WTC11 (cell line): Measurements from ENCODE around the gene FAM209B. TPM values are rescaled to one million over a fixed set of nuclear protein-coding genes. Genes with fewer than 3 reads are reported as not detected.

Experiments
- ATAC-seq: fragments of 200-7000 bp; cut with Tn5 transposase; 2 replicates; pipeline ENCODE4 v1.10.0; 2021; ENCODE audit warnings: mild to moderate bottlenecking, moderate library complexity
- CTCF ChIA-PET: fragments of 300-600 bp; sonication (Branson Sonifier 250); formaldehyde crosslinking; loops from one replicate; lab custom pipeline; 2021; ENCODE audit warnings: antibody characterized with exemption; lab: Charles Lee
- POLR2A ChIA-PET: fragments of 350-600 bp; sonication (Branson Sonifier 250); formaldehyde crosslinking; loops from one replicate; lab custom pipeline; 2021; ENCODE audit warnings: antibody characterized with exemption; lab: Charles Lee
- DNase-seq: peaks from one replicate; pipeline ENCODE4 v3.0.0; 2021; ENCODE audit warnings: low spot score
- H3K27ac Mint-ChIP-seq: 2 replicates; pipeline ENCODE4 v1.8.0; 2021; ENCODE audit warnings: mixed read lengths
- H3K27me3 Mint-ChIP-seq: 2 replicates; pipeline ENCODE4 v1.8.0; 2021; ENCODE audit warnings: low read depth, mild to moderate bottlenecking, moderate library complexity, mixed read lengths
- H3K36me3 Mint-ChIP-seq: 2 replicates; pipeline ENCODE4 v1.8.0; 2021; ENCODE audit warnings: mixed read lengths
- H3K4me1 Mint-ChIP-seq: 2 replicates; pipeline ENCODE4 v1.8.0; 2022; ENCODE audit warnings: mixed read lengths
- H3K4me3 Mint-ChIP-seq: 2 replicates; pipeline ENCODE4 v1.8.0; 2021; ENCODE audit warnings: mild to moderate bottlenecking, moderate library complexity, mixed read lengths
- H3K9me3 Mint-ChIP-seq: 2 replicates; pipeline ENCODE4 v1.8.0; 2021; ENCODE audit warnings: mixed read lengths
- CBFB ChIP-seq: sonication (generic); formaldehyde crosslinking; IDR thresholded peaks from 2 replicates; pipeline ENCODE4 v1.8.1; 2022; ENCODE audit warnings: mild to moderate bottlenecking, low read depth, missing genetic modification reagents
- CREM ChIP-seq: sonication (generic); formaldehyde crosslinking; IDR thresholded peaks from 2 replicates; pipeline ENCODE4 v1.8.1; 2022; ENCODE audit warnings: mild to moderate bottlenecking, missing genetic modification reagents, moderate library complexity
- ELF4 ChIP-seq: sonication (generic); formaldehyde crosslinking; IDR thresholded peaks from 2 replicates; pipeline ENCODE4 v1.8.1; 2022; ENCODE audit warnings: low read depth, mild to moderate bottlenecking, moderate library complexity, missing genetic modification reagents
- FOXK1 ChIP-seq: sonication (generic); formaldehyde crosslinking; IDR thresholded peaks from 2 replicates; pipeline ENCODE4 v1.8.0; 2022; ENCODE audit warnings: mild to moderate bottlenecking, moderate library complexity, missing genetic modification reagents
- FOXP1 ChIP-seq: sonication (generic); formaldehyde crosslinking; IDR thresholded peaks from 2 replicates; pipeline ENCODE4 v1.8.0; 2022; ENCODE audit warnings: missing genetic modification reagents, mild to moderate bottlenecking, moderate library complexity, borderline replicate concordance
- GABPB1 ChIP-seq: sonication (generic); formaldehyde crosslinking; IDR thresholded peaks from 2 replicates; pipeline ENCODE4 v1.8.1; 2023; ENCODE audit warnings: mild to moderate bottlenecking, missing genetic modification reagents
- MXD4 ChIP-seq: fragments of 250-450 bp; sonication (Bioruptor Pico); IDR thresholded peaks from 2 replicates; pipeline ENCODE4 v1.8.0; 2021; ENCODE audit warnings: mild to moderate bottlenecking, moderate library complexity, borderline replicate concordance
- NR2C2 ChIP-seq: sonication (generic); formaldehyde crosslinking; IDR thresholded peaks from 2 replicates; pipeline ENCODE4 v1.8.0; 2022; ENCODE audit warnings: mild to moderate bottlenecking, missing genetic modification reagents
- ZNF219 ChIP-seq: sonication (generic); formaldehyde crosslinking; IDR thresholded peaks from 2 replicates; pipeline ENCODE4 v1.8.0; 2023; ENCODE audit warnings: missing genetic modification reagents, mild to moderate bottlenecking, borderline replicate concordance
- ZNF232 ChIP-seq: sonication (generic); formaldehyde crosslinking; IDR thresholded peaks from 2 replicates; pipeline ENCODE4 v1.8.0; 2022; ENCODE audit warnings: mild to moderate bottlenecking, missing genetic modification reagents
- ZNF396 ChIP-seq: fragments of 250-450 bp; sonication (Bioruptor Pico); IDR thresholded peaks from 2 replicates; pipeline ENCODE4 v1.8.0; 2021; ENCODE audit warnings: mild to moderate bottlenecking, moderate library complexity, borderline replicate concordance
- ZNF423 ChIP-seq: fragments of 250-450 bp; sonication (Bioruptor Pico); IDR thresholded peaks from 2 replicates; pipeline ENCODE4 v2.1.2; 2022; ENCODE audit warnings: mild to moderate bottlenecking, moderate library complexity
- total RNA-seq: library from RNA; stranded (reverse); gene quantifications from 3 replicates; pipeline ENCODE4 v1.2.3, GENCODE V29; 2021
- TF ChIP-seq, protein P1 (sequence below): sonication (generic); formaldehyde crosslinking; IDR thresholded peaks from 2 replicates; pipeline ENCODE4 v1.8.0; 2022; ENCODE audit warnings: mild to moderate bottlenecking, missing genetic modification reagents
- TF ChIP-seq, protein P2 (sequence below): sonication (generic); formaldehyde crosslinking; IDR thresholded peaks from 2 replicates; pipeline ENCODE4 v1.8.1; 2023; ENCODE audit warnings: mild to moderate bottlenecking, moderate library complexity, missing genetic modification reagents
- TF ChIP-seq, protein P3 (sequence below): sonication (generic); formaldehyde crosslinking; IDR thresholded peaks from 2 replicates; pipeline ENCODE4 v1.8.0; 2022; ENCODE audit warnings: mild to moderate bottlenecking, missing genetic modification reagents
- TF ChIP-seq, protein P4 (sequence below): sonication (generic); formaldehyde crosslinking; IDR thresholded peaks from 2 replicates; pipeline ENCODE4 v1.8.0; 2023; ENCODE audit warnings: missing genetic modification reagents, mild to moderate bottlenecking, borderline replicate concordance

Gene FAM209B
- total RNA-seq, 1 experiment from 2014 or later, result 0.68 TPM

DNA sequence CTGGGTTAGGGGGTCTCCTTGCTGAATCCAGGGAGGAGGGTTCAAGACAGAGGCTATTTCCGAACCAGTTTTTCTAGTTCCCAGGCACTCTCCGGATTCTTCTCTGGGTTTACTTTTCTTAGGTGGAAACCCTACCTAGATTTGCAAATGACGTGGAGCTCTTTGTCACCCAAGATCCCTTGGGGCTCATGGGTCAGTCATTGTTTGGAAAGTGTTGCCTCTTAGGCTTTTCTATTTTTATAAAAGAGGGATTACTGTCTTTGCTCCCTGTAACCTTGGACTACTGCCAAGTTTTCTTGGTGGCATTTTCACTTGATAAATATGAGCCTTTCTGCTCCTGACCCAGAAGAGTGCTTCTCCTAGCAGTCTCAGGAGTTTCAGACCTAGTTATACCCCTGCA, 33.6 kb downstream of the FAM209B start:
- TF ChIP-seq, protein P1, sequence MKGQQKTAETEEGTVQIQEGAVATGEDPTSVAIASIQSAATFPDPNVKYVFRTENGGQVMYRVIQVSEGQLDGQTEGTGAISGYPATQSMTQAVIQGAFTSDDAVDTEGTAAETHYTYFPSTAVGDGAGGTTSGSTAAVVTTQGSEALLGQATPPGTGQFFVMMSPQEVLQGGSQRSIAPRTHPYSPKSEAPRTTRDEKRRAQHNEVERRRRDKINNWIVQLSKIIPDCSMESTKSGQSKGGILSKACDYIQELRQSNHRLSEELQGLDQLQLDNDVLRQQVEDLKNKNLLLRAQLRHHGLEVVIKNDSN (CRISPR knock-in tag), result no peak
- TF ChIP-seq FOXP1 (CRISPR knock-in tag), result no peak
- H3K36me3 Mint-ChIP-seq, result peaks cover 2% of the 10 kb centered on the region; the same call in 1 of the 2 replicates
- no peak overlapping the region for H3K4me3 Mint-ChIP-seq
- H3K27ac Mint-ChIP-seq, result no peak overlapping the region
- H3K27me3 Mint-ChIP-seq, result no peaks in the 10 kb centered on the region; the same call in 1 of the 2 replicates
- H3K4me1 Mint-ChIP-seq, result peaks cover 8% of the 10 kb centered on the region
- ChIA-PET POLR2A (no interaction called here), CTCF (interaction anchor here (1.2 to 2.8 kb wide), 2 partner anchors 16 to 407 kb away, joined by 4 to 12 read pairs; no protein-coding TSS in a partner anchor)
- no peak for ATAC-seq
- DNase-seq, result no peak
- H3K9me3 Mint-ChIP-seq, result peaks cover 8% of the 10 kb centered on the region; the same call in 1 of the 2 replicates

DNA sequence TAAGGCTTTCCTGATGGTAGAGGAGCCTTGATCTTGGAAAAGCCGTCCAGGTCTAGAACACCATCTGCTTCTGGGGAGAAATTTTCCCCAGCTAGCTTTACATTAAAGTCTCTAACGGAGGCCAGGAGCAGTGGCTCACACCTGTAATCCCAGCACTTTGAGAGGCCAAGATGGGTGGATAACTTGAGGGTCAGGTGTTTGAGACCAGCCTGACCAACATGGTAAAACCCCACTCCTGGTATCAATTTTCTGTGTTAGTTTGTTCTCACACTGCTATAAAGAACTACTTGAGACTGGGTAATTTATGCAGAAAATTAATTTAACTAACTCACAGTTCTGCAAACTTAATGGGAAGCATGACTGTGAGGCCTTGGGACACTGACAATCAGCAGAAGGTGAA, 37.8 kb downstream of the FAM209B start:
- DNase-seq, result no peak
- peaks cover 8% of the 10 kb centered on the region for H3K4me1 Mint-ChIP-seq
- no peak overlapping the region for H3K4me3 Mint-ChIP-seq
- TF ChIP-seq MXD4 (no peak), FOXK1 (CRISPR knock-in tag) (no peak), CBFB (no peak), GABPB1 (CRISPR knock-in tag) (no peak), ZNF396 (no peak), ZNF423 (CRISPR knock-in tag) (no peak), ZNF232 (no peak), CREM (CRISPR knock-in tag) (no peak), NR2C2 (CRISPR knock-in tag) (no peak), ZNF219 (CRISPR knock-in tag) (no peak)
- TF ChIP-seq, protein P2, sequence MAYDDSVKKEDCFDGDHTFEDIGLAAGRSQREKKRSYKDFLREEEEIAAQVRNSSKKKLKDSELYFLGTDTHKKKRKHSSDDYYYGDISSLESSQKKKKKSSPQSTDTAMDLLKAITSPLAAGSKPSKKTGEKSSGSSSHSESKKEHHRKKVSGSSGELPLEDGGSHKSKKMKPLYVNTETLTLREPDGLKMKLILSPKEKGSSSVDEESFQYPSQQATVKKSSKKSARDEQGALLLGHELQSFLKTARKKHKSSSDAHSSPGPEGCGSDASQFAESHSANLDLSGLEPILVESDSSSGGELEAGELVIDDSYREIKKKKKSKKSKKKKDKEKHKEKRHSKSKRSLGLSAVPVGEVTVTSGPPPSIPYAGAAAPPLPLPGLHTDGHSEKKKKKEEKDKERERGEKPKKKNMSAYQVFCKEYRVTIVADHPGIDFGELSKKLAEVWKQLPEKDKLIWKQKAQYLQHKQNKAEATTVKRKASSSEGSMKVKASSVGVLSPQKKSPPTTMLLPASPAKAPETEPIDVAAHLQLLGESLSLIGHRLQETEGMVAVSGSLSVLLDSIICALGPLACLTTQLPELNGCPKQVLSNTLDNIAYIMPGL, result no peak
- TF ChIP-seq, protein P3, sequence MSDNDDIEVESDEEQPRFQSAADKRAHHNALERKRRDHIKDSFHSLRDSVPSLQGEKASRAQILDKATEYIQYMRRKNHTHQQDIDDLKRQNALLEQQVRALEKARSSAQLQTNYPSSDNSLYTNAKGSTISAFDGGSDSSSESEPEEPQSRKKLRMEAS (CRISPR knock-in tag), result no peak
- ChIA-PET POLR2A (no interaction called here), CTCF (no interaction called here)
- peaks cover 11% of the 10 kb centered on the region; the same call in 1 of the 2 replicates for H3K9me3 Mint-ChIP-seq
- H3K27ac Mint-ChIP-seq, result no peak overlapping the region
- no peak for ATAC-seq
- H3K36me3 Mint-ChIP-seq, result peaks cover 2% of the 10 kb centered on the region; the same call in 1 of the 2 replicates
- H3K27me3 Mint-ChIP-seq, result no peaks in the 10 kb centered on the region

DNA sequence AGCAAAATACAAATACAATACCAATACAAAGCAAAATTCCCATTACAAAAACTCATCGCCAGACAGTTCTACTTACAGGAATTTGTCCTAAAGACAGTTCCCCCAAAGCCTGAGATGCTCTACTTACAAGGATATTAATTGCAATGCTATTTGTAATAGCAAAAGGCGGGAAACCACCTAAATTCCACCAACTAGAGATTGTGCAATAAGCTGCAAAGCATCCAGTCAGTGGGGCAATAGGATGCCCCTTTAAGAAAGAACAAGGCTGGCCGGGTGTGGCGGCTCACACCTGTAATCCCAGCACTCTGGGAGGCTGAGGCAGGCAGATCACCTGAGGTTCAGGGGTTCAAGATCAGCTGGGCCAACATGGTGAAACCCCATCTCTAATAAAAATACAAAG, 39.1 kb downstream of the FAM209B start:
- TF ChIP-seq, protein P4, sequence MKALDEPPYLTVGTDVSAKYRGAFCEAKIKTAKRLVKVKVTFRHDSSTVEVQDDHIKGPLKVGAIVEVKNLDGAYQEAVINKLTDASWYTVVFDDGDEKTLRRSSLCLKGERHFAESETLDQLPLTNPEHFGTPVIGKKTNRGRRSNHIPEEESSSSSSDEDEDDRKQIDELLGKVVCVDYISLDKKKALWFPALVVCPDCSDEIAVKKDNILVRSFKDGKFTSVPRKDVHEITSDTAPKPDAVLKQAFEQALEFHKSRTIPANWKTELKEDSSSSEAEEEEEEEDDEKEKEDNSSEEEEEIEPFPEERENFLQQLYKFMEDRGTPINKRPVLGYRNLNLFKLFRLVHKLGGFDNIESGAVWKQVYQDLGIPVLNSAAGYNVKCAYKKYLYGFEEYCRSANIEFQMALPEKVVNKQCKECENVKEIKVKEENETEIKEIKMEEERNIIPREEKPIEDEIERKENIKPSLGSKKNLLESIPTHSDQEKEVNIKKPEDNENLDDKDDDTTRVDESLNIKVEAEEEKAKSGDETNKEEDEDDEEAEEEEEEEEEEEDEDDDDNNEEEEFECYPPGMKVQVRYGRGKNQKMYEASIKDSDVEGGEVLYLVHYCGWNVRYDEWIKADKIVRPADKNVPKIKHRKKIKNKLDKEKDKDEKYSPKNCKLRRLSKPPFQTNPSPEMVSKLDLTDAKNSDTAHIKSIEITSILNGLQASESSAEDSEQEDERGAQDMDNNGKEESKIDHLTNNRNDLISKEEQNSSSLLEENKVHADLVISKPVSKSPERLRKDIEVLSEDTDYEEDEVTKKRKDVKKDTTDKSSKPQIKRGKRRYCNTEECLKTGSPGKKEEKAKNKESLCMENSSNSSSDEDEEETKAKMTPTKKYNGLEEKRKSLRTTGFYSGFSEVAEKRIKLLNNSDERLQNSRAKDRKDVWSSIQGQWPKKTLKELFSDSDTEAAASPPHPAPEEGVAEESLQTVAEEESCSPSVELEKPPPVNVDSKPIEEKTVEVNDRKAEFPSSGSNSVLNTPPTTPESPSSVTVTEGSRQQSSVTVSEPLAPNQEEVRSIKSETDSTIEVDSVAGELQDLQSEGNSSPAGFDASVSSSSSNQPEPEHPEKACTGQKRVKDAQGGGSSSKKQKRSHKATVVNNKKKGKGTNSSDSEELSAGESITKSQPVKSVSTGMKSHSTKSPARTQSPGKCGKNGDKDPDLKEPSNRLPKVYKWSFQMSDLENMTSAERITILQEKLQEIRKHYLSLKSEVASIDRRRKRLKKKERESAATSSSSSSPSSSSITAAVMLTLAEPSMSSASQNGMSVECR, result no peak
- TF ChIP-seq ELF4 (CRISPR knock-in tag), result no peak
- CTCF ChIA-PET, result no interaction called here
- ATAC-seq (no peak), DNase-seq (no peak)
- POLR2A ChIA-PET, result interaction anchor here (0.6 kb wide), 2 partner anchors 287 to 629 kb away, joined by 3 read pairs; no protein-coding TSS in a partner anchor
- Mint-ChIP-seq H3K9me3 (peaks cover 11% of the 10 kb centered on the region; the same call in 1 of the 2 replicates), H3K36me3 (peaks cover 2% of the 10 kb centered on the region; the same call in 1 of the 2 replicates), H3K4me3 (no peak overlapping the region), H3K27me3 (no peaks in the 10 kb centered on the region), H3K27ac (no peak overlapping the region), H3K4me1 (no peaks in the 10 kb centered on the region)
